Pancreas (tissue), 10 donors: ENCODE data around the gene SKIC2. TPM values are rescaled to one million over a fixed set of nuclear protein-coding genes. Genes with fewer than 3 reads are reported as not detected.
"Not testable (repeated sequence)": the region's sequence is repeated elsewhere in the genome, so short reads cannot be mapped to it uniquely, and the experiment has no call there.

ENCODE experiments used
- ATAC-seq, 4 donors: fragments of 200-7000 bp; cut with Tn5 transposase; one replicate each; pipeline versions ENCODE4 v1.8.0 to v1.9.1; 2020; ENCODE audit warnings: mild to moderate bottlenecking in 4 of 4, moderate library complexity in 4 of 4
- DNase-seq, 6 donors: peaks; one replicate each; pipeline ENCODE4 v3.0.0-alpha.2; 2020
- FAIRE-seq: peaks from 2 replicates; lab custom pipeline; 2012; peaks lifted over from hg19 to GRCh38; lab: Jason Lieb, UNC
- H3K27ac ChIP-seq, 4 donors: fragments of 200-600 bp; sonication (generic); 1 replicate in 3 of 4; 2 replicates in 1 of 4; pipeline versions ENCODE4 v1.5.0 to v1.8.0; 2020
- H3K27me3 ChIP-seq, 4 donors: fragments of 200-600 bp; one replicate each; pipeline ENCODE4 v1.8.0; 2021
- H3K36me3 ChIP-seq, 3 donors: fragments of 200-600 bp; sonication (generic) in 1 of 3; one replicate each; pipeline versions ENCODE4 v1.5.0 to v1.8.0; 2020 to 2021
- H3K4me1 ChIP-seq, 3 donors: fragments of 200-600 bp; one replicate each; pipeline ENCODE4 v1.8.0; 2021
- H3K4me3 ChIP-seq, 4 donors: fragments of 200-600 bp; sonication (generic) in 2 of 4; one replicate each; pipeline versions ENCODE4 v1.5.0 to v1.8.0; 2020 to 2021
- H3K9me3 ChIP-seq, 4 donors: fragments of 200-600 bp; one replicate each; pipeline ENCODE4 v1.8.0; 2021
- CTCF ChIP-seq, 4 donors: fragments of 200-600 bp; sonication (generic) in 3 of 4; IDR thresholded peaks; one replicate each; pipeline versions ENCODE4 v1.5.0 to v1.8.0; 2021; ENCODE audit warnings: antibody characterized with exemption in 4 of 4
- WGBS, 2 donors: extraction: QIAGEN DNeasy Blood & Tissue Kit; methylation state at CpG; one replicate each; pipeline ENCODE4 v1.1.7; 2013; 5-methylcytosine and 5-hydroxymethylcytosine counted together
- intact Hi-C, 3 donors: fragments of 100-400 bp; cut with DNase I; formaldehyde crosslinking; loops; one replicate each; pipeline versions ENCODE4 v1.11.1 to v1.14.2; 2022
- polyA plus RNA-seq, 2 donors: library from polyadenylated mRNA; stranded (reverse); fragments of 200-250 nt; gene quantifications; one replicate each; pipeline ENCODE4 v1.2.3, GENCODE V29; 2013
- total RNA-seq, 6 donors: library from RNA; stranded (reverse); fragmentation: NEBNext Ultra II Directional in 4 of 6; extraction: Animal tissue kit (Norgen Biotek cat#: 25700) in 4 of 6; gene quantifications; one replicate each; pipeline versions ENCODE4 v1.2.1 to v1.2.4, GENCODE V29; 2021 to 2023
- donor health status: healthy with polysubstance abuse.
- donor health status: DM: no; HTN: no; CAD: no; lungs with moderate emphysema.
- donor health status: DM: no; HTN: no; CAD: no.
- donor health status: control.
- donor health status: control.
- donor health status: Bipolar disorder and iron deficiency.
- donor health status: DM: yes; HTN: yes; CAD: no.
- donor health status: DM: no; HTN: no; CAD: no.
- donor health status: DM: no; HTN: no; CAD: no.
- donor health status: DM: yes; HTN: yes; CAD: no.

SKIC2 gene
- total RNA-seq (10 to 100 TPM; 21.4 to 46.3 (median 25.6) TPM), polyA plus RNA-seq (100 to 1,000 TPM; 117 to 163 TPM)

- no peaks in the 10 kb centered on the region for H3K27me3 ChIP-seq
- WGBS, 2 donors, result 0 to 1% methylated on average over 53 to 59 of the region's 59 CpGs
- DNase-seq, result peak; percentile 97 to 100 (median 98)
- peak within 1 kb of the TSS; percentile 66 to 74 (median 68) for H3K27ac ChIP-seq
- peak; percentile 99 to 100 (median 99) for ATAC-seq
- H3K36me3 ChIP-seq, result peaks cover 0 to 33% (median 8%) of the 10 kb centered on the region in 3 donors
- peaks cover 0 to 14% (median 6%) of the 10 kb centered on the region in 3 donors for H3K4me1 ChIP-seq
- no peaks in the 10 kb centered on the region for H3K9me3 ChIP-seq
- no peak for TF ChIP-seq CTCF (IDR thresholded peaks at IDR 0.05)
- intact Hi-C loops, result loop anchor here in 2 of 3 donors (10.0 kb wide), 1 partner anchor 54 kb away; the partner anchor contains the start of gene ZBTB12 (in 2 of the 2)
- peak within 1 kb of the TSS; percentile 79 to 97 (median 92) for H3K4me3 ChIP-seq
- peak; percentile 91 for FAIRE-seq
These were observed at the start of gene SKIC2, which contains the start of gene NELFE for GRCh38 chr6:31958741-31959739. Gene SKIC2 (plus strand): TSS chr6:31959175. CDS start chr6:31959193, 18 bp downstream. Gene NELFE (minus strand): TSS chr6:31958971. CDS start chr6:31958446, 525 bp downstream.

- not testable (repeated sequence) for H3K4me1 ChIP-seq, FAIRE-seq, DNase-seq, ATAC-seq, H3K9me3 ChIP-seq, H3K27me3 ChIP-seq, H3K4me3 ChIP-seq, H3K36me3 ChIP-seq, H3K27ac ChIP-seq
- intact Hi-C loops, result loop anchor here in 2 of 3 donors (10.0 kb wide), 1 partner anchor 46 kb away; the partner anchor contains the start of genes NELFE (in 2 of the 2) and SKIC2 (in 2 of the 2)
- WGBS, 2 donors, result 69 to 81% methylated on average over 7 of the region's 7 CpGs
These were observed 49.7 kb upstream of the SKIC2 start for GRCh38 chr6:31909298-31909697.

- no peaks in the 10 kb centered on the region for H3K4me1 ChIP-seq
- no peaks in the 10 kb centered on the region for H3K36me3 ChIP-seq
- no peak for ATAC-seq
- H3K27me3 ChIP-seq, result no peaks in the 10 kb centered on the region
- 65 to 72% methylated on average over 11 of the region's 11 CpGs for WGBS, 2 donors
- TF ChIP-seq CTCF (IDR thresholded peaks at IDR 0.05), result no peak
- no peak for DNase-seq
- H3K9me3 ChIP-seq, result no peaks in the 10 kb centered on the region
- H3K4me3 ChIP-seq, result no peak overlapping the region
- FAIRE-seq, result no peak
- no peak overlapping the region for H3K27ac ChIP-seq
- intact Hi-C loops, result no loop called here
These were observed 47.0 kb upstream of the SKIC2 start for GRCh38 chr6:31911826-31912585.

GRCh38 chr6:31915351-31915750 lies 43.6 kb upstream of the SKIC2 start:
- FAIRE-seq, result no peak
- no peak for TF ChIP-seq CTCF (IDR thresholded peaks at IDR 0.05)
- no peaks in the 10 kb centered on the region for H3K36me3 ChIP-seq
- no peaks in the 10 kb centered on the region for H3K4me1 ChIP-seq
- no peaks in the 10 kb centered on the region for H3K9me3 ChIP-seq
- intact Hi-C loops, result no loop called here
- H3K27me3 ChIP-seq, result no peaks in the 10 kb centered on the region
- H3K27ac ChIP-seq, result no peak overlapping the region
- no peak for ATAC-seq
- no peak for DNase-seq
- H3K4me3 ChIP-seq, result no peak overlapping the region

GRCh38 chr6:31915756-31916155 lies 43.2 kb upstream of the SKIC2 start:
- Histone ChIP-seq H3K4me1 (no peaks in the 10 kb centered on the region), H3K27me3 (no peaks in the 10 kb centered on the region), H3K4me3 (no peak overlapping the region), H3K9me3 (no peaks in the 10 kb centered on the region), H3K27ac (no peak overlapping the region), H3K36me3 (no peaks in the 10 kb centered on the region)
- ATAC-seq (no peak), DNase-seq (no peak), FAIRE-seq (no peak)
- no peak for TF ChIP-seq CTCF (IDR thresholded peaks at IDR 0.05)
- intact Hi-C loops, result no loop called here
- WGBS, 2 donors, result 59 to 70% methylated on average over 6 of the region's 6 CpGs
